ENCODE results near the gene GFRA1.

The GFRA1 gene

GRCh38 chr10:116240157-116240950 is 32.7 kb downstream of the GFRA1 start:
- no peak for DNase-seq

- no peak for DNase-seq
Observed at GRCh38 chr10:116239229-116239628, 33.8 kb downstream of the GFRA1 start.

GRCh38 chr10:116237970-116238369 is 35.0 kb downstream of the GFRA1 start:
- DNase-seq, result no peak

DNA sequence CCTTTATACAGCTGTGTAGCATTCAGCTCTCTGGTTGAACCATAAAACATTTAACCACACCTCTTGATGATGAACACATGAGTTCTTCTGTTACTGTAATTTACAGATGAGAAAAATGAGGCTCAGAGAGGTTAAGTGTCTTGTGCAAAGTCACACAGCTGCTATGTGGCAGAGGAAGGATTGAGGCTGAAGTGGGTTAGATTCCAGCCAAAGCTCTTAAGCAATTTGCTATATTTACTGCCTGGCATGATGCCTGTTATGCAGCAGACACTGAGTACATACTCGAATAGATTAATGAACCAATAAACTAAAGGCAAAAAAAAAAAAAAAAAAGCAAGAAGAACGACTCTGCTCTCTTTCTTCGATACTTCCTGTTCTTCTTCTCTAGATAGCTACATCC is 35.7 kb downstream of the GFRA1 start:
- DNase-seq, result no peak

DNA sequence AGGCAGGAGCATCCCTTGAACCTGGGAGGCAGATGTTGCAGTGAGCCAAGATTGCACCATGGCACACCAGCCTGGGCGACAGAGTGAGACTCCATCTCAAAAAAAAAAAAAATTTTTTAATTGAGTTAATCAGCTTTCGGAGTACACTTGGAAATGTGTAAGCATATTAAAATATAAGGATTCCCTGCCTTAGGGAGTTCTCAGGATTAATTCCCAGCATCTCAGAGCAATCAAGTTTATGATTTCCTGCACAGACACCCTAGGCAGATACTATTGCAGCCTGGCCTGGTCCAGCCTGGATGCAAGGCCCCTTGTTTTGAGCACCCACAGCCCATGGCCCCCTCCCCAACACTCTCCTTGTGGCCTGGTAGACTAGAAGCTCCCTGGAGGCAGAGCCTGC is 39.8 kb downstream of the GFRA1 start:
- DNase-seq, result no peak

- DNase-seq, result no peak
Observed at GRCh38 chr10:116232613-116233012, 40.4 kb downstream of the GFRA1 start.

DNA sequence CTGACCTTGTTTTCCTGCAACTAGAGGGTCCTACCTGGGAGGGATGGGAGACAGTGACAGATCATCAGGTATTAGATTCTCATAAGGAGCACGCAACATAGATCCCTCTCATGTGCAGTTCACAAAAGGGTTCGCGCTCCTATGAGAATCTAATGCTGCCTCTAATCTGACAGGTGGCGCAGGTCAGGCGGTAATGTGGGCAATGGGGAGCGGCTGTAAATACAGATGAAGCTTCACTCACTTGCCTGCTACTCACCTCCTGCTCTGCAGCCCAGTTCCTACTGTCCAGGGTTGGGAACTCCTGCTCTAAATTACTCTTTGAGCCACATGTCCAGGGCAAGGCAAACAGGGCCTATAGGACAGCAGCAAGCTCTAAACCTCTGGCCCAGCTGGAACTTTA is 46.2 kb downstream of the GFRA1 start:
- DNase-seq, result no peak

DNA sequence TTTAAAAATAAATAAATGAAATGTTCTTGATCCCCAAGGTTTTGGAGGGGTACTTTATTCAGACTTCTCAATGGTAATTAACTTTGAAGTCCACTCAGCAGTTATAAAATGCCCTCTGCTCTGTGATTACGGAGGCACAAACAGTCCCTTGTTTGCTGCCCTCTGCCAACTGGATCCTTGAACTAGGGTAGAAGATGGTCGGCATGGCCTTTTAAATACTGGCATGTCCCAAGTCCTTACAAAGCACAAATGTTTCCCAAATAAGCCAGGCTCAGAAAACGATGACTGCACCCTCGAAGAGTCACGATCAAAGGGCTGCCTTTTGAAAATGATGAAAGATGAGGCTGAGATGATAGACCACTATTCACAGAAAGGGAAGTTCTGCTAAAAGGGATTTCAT is 47.0 kb downstream of the GFRA1 start:
- DNase-seq, result no peak

- DNase-seq, result no peak
Observed at GRCh38 chr10:116223289-116223688, 49.7 kb downstream of the GFRA1 start.

- no peak for DNase-seq
Observed at GRCh38 chr10:116221053-116221452, 52.0 kb downstream of the GFRA1 start.

DNA sequence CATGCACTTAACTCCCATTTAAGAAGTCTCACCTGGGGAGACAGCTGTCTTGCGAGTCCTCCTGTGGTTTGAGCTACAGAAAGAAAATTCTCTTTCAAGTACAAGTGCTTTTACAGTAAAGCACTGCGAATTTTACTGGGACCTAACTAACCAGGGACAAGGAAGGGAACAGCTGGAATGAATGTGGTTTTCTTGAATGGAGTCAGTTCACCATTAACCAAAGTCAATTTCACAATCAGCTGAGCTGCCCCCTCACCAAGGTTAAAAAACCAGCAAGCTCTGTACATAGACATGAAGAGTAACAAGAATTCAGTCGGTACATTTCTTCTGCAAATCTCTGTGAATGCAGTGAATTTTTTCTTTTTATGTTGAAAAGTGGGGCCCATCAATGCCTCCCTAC is 56.3 kb downstream of the GFRA1 start:
- DNase-seq, result no peak

DNA sequence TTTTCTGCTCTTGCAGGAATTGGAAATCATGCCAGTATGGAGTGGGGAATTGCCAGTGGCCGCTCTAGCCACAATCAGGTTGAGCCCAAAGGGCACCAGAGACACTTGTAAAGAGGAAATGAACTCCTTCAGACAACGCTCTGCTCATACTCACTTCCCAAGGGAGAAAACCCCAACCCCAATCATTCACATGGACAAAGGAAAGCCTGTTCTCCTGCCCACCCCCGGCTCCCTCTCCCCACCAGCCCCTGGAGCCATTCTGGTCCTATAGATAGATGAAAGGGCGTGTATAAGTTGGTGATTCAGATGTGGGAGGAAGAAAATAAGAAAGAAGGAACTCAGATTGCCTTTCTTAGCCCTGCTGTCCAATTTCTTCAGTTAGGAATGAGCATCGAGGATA is 57.4 kb downstream of the GFRA1 start:
- DNase-seq, result no peak

DNA sequence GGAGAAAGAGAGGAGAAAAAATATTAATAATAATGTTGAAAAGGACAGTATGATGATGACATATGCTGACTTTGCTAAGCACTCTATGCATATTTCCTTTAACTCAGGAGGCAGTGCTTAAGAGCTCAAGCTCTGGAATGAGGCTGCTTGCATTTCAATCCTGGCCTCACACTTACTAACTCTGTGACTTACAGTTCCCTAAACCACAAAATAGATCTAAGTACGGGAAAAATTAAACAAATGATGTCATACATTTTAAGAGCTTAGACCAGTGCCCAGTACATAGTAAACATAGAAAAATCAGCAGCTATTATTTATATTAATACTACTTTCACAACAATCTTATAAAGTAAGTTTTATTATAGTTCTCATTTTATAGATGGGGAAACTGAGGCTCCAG is 61.3 kb downstream of the GFRA1 start:
- no peak for DNase-seq

DNA sequence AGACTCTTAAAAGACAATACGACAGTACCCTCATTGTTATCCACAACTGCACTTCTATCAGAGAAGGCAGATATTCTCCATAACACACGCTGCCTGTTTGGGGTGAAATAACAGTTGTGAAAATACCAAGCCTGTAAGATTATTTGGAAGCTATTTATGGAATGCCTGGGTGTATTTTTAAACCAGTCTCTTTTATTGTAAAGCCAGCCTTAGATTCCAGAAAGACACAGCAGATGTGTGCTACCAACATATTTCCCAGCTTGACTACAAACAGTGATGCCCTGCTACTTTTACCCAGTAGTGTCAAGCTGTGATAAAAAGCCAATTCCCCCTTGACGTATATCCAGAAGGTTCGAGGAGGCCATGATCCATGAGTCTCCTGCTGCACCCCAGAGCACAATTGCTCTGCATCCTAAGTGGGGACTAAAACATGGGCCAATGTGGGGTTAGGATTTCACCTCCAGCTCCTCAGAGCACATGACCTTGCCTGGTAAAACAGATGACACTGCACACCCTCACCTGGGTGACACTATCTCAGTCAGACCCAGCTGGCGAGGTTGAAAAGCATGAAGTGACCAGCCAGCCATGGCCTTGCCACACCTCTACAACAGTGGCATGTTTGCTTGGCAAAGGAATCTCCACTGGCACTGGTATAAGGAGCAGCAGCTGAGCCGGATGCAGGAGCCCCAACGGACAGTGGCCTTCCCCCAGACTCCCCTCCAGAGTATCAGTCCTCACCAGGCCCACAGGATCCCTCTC is 62.2 kb downstream of the GFRA1 start:
- no peak for DNase-seq

DNA sequence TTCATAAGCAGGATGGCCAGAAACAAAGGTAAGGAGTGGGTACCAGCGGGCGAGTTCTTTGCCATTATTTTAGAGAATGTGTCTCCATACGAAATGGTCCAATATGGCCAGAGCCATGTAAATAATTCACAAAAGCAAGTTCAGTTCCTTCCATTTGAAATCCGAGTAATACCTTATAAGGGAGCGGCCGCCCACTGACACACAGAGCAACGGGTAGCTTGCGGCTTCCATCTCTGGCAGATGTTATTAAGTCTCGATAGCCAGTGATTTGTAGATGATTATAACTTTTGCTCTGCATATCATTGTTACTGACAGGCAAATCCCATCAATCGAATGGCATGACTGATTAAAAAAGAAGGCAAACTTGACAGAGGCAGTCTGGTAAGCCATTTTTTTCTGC is 63.2 kb downstream of the GFRA1 start:
- no peak for DNase-seq

DNA sequence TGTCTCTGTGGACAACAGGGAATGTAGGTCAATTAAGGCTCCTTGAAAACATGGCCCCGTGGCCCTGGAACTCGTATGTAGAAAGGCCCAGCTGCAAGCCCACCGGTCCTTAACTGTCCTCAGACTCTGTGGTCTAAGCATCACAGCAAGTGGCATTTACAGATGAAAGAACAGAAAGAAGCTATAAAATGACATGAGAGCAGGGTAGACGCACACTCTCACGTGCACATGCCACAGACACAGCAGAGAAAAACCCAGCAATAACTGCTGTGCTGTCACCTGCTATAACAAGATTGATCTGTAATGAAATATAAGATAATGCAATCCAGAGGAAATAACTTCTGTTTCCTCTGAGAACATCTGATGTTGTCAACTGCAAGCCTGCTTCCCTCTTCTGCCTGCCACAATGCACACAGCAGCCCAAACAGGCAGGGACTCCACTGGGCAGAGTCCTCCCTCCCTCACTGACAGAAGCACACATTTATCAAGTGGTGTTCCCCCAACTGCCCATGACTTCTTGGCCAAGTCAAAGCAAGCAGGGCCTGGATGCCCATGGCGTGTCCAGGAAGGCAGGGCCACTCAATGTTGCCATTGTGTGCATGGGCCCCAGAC is 63.9 kb downstream of the GFRA1 start:
- no peak for DNase-seq

GRCh38 chr10:116207690-116208089 is 65.3 kb downstream of the GFRA1 start:
- no peak for DNase-seq

- no peak for DNase-seq
Observed at GRCh38 chr10:116203661-116204060, 69.3 kb downstream of the GFRA1 start.

- no peak for DNase-seq
Observed at GRCh38 chr10:116201670-116202430, 71.2 kb downstream of the GFRA1 start.

GRCh38 chr10:116201011-116201410 is 72.0 kb downstream of the GFRA1 start:
- DNase-seq, result no peak

DNA sequence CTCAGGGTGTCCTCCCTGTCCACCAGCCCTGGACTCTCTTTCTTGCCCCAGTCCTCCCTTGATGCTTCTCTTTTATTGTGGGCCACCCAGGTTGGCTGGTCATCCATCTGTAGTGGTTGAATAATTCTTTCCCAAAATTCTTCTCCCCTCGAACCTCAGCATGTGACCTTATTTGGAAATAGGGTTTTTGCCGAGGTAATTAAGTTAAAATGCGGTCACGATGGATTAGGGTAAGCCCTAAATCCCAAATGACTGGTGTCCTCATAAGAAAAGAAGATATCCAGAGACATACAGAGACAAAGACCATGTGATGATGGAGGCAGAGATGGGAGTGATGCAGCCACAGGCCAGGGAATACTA is 74.3 kb downstream of the GFRA1 start:
- no peak for DNase-seq

DNA sequence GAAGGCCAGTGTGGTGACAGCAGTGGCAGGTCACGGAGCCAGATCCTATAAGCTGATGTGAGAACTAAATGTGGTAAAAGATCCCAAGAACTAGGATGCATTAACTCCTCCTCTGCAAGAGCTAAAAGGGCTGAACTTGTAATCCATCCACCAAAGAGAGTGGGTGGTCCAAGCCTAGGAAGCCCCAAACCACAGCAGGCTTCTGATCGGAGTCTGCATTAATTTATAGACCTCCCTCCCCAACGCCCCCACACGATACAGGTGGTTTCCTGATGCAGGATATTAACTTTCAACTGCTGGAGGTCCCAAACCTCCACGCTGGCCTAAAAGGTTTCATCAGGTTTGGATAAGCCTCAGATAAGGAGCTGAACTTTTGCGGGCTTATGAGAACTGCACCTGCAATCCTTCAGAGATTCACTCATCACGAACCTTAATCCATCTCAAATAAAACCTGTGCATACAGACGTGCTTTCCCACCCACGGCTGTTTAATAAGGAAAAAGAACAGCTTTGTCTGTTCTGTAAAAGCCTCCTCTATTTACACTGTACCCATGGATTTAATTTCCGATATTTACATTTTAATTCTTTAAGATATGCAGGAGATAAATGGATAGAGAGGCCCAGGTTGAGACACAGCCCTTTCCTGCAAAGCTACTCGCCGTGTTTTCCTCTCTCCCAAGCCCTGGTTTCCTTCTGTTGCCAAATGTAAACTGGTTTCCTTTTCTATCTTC is 74.9 kb downstream of the GFRA1 start:
- no peak for DNase-seq

DNA sequence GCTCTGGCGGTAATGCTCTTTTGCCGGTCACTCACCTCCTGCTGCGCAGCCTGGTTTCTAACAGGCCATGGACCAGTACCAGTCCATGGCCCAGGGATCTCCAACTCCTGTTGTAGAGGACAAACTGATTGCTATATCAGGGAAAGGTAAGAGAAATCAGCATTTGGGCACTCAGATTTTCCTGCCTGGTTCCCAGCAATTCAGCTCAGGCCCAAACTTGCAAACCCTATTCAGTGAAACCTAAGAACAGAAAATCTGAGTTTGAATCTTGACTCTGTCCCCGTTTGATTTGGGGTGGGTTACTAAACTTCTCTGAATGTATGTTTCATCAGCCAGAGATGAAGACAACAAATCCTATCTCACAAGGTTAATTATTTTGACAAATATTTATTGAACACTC is 77.4 kb downstream of the GFRA1 start:
- DNase-seq, result no peak
